HG03571 (cell line): Measurements from ENCODE around the gene PROM2.
"Not testable (repeated sequence)": the region's sequence is repeated elsewhere in the genome, so short reads cannot be mapped to it uniquely, and the experiment has no call there.

Experiments
- ATAC-seq: cut with Tn5 transposase; IDR thresholded peaks from one replicate; pipeline ENCODE4 v1.9.1; 2021; ENCODE audit not compliant: unreplicated experiment

Gene PROM2, protein sequence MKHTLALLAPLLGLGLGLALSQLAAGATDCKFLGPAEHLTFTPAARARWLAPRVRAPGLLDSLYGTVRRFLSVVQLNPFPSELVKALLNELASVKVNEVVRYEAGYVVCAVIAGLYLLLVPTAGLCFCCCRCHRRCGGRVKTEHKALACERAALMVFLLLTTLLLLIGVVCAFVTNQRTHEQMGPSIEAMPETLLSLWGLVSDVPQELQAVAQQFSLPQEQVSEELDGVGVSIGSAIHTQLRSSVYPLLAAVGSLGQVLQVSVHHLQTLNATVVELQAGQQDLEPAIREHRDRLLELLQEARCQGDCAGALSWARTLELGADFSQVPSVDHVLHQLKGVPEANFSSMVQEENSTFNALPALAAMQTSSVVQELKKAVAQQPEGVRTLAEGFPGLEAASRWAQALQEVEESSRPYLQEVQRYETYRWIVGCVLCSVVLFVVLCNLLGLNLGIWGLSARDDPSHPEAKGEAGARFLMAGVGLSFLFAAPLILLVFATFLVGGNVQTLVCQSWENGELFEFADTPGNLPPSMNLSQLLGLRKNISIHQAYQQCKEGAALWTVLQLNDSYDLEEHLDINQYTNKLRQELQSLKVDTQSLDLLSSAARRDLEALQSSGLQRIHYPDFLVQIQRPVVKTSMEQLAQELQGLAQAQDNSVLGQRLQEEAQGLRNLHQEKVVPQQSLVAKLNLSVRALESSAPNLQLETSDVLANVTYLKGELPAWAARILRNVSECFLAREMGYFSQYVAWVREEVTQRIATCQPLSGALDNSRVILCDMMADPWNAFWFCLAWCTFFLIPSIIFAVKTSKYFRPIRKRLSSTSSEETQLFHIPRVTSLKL

DNA sequence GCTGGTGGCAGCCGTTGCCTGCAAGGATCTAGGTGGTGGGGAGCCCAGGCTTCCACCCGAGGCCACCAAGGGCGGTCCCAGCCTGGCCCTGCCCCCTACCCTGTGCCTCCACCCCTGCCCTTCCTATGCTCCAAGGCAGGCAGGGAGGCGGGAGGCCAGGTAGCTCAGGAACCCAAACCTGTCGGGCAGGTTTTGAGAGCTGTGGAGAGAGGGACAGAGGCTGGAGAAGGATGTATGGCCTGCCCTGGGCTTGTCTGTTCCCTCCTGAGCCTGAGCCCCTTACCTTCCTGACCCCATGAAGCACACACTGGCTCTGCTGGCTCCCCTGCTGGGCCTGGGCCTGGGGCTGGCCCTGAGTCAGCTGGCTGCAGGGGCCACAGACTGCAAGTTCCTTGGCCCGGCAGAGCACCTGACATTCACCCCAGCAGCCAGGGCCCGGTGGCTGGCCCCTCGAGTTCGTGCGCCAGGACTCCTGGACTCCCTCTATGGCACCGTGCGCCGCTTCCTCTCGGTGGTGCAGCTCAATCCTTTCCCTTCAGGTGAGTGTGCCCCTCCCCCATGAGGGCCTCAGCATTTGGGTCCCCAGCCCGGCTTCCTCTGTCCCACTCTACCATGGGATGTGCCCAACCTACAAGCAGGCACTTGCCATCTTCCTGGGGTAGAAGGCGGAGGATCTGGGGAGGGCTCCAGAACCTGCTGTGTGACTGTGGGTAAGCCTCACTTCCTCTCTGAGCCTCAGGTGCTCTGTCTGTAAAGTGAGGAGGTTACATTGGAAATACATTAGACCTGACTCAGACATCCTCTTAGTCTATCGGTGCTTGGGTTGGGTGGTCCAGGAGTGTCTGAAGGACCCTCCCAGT lies at the start of gene PROM2:
TSS of gene PROM2 (plus strand) at position 159 of the 860 bp plus-strand sequence. CDS start at position 296, 137 bp downstream.
- ATAC-seq: no peak

DNA sequence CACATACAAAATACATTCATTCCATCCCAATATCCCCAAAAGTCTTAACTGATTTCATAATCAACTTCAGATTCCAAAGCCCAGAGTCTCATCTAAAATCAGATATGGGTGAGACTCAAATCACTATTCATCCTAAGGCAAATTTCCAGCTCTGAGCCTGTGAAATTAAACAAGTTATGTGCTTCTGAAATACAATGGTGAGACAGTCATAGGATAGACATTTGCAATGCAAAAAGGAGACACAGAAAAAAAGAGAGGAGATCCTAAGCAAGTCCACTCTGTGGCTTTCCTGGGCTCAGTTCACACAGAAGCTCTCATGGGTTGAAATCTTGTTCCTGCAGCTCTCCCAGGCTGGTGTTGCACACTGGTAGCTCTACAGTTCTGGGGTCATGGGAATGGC lies 48.6 kb upstream of the PROM2 start:
- no peak for ATAC-seq

DNA sequence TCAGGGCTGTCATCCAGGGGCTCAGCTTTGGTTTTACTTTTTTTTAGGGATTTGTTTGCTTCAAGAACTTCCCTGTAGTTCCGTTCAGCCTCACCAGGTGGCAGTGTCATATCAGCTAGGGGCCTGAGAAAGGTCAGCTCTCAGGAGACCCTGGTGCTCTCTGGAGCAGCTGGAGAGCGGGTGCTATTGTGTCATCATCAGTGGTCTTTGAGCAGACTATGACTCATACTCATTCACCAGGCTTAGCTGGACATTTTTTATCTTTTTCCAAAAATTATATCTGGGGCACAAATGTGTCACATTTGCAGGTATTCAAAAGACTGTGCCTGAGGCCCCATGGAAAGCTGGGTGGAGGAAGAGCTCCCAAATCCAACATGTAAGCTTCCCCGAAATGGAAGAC lies 42.5 kb upstream of the PROM2 start:
- ATAC-seq: no peak

DNA sequence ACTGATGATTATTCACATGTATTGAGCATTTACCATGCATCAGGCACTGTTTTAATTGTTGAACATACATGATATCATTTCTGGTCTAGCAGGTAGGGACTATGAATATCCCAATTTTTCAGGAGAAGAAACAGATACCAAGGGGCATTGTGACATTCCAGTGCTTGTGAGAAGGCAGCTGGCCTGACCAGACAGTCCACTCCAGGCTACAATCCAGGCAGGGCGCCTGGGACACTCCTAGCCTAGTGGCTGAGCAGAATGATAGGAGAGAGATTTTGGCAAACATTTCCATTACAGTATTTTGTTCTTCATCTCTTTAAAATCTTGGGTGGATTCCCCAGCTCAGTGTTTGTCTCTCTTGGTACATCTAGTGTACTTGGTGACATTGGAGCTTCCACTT lies 42.0 kb upstream of the PROM2 start:
- no peak for ATAC-seq

DNA sequence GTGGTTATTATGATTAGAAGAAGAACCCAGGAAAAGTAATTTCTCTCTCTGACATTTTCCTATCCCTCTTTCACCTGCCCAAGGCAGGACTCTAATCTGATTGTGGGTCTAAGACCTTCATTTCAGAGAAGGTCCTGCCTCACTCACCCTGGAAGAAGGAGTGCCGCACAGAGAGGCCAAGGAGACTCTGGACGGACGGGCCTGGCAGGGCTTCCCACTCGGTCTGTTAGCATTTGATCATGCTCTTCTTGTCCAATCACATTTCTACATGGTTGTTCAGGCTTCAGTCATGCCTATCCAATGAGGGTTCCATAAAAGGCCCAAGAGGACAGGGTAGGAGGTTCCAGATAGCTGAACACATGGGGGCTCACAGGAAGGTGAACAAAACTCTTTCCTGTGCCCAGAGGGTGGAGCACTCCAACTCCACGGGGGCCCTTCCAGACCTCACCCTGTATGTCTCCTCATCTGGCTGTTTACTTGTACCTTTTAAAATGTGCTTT lies 39.9 kb upstream of the PROM2 start:
- ATAC-seq: no peak

DNA sequence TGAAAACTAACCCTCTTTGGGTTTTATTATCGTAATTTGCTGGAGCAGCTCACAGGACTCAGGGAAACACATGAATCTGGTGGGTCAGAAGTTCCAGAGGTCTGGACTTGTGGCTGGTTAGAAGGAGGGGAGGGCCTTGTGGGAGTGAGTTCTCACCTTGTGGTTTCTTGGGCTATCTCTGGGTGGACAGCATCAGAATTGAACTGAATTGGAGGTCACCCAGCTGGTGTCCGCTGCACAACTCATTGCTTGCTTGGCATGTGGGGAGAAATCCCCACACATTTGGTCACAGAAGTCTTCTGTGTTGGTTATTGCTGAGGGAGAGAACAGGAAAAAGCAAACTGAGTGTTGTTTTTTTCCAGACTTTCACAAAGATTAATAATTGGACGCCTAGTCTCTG lies 39.4 kb upstream of the PROM2 start:
- ATAC-seq: no peak

DNA sequence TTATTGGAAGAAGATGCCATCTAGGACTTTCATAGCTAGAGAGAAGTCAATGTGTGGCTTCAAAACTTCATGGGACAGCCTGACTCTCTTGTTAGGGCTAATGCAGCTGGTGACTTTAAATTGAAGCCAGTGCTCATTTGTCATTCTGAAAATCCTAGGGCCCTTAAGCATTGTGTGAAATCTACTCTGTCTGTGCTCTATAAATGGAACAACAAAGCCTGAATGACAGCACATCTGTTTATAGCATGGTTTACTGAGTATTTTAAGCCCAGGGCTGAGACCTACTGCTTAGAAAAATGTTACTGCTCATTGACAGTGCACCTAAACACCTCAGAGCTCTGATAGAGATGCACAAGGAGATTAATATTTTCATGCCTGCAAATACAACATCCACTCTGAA lies 36.1 kb upstream of the PROM2 start:
- no peak for ATAC-seq

DNA sequence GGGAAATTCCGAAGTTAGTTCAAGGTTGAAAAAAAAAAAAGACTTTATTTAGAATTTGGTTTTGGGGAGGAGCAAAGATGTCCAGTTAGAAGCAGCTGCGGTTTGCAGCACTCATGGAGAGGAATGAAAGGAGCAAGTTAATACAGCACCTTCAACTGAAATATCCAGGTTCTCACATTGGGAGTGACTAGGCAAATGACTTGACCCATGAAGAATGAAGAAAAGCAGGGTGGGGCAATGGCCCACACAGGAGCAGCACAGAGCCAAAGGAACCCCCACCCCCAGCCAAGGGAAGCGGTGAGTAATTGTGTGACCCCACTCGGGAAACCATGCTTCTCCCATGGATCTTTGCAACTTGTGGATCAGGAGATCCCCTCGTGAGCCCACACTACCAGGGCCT lies 34.2 kb upstream of the PROM2 start:
- no peak for ATAC-seq

DNA sequence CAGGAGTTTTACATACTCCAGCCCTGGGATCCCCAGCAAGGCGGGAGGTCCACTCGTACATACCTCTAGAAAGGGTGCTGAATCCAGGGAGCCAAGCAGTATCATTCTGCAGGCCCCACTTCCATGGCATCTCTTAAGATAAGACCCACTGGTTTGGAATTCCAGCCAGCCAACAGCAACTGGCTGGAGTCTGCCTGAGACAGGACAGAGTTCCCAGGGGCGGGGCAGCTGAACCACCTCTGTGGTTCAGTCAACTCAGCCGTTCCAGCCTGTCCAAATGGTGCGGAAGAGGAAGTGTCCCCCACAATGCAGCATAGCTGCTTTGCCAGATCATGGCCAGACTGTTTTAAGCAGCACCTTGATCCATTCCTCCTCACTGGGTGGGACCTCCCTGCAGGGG lies 33.7 kb upstream of the PROM2 start:
- no peak for ATAC-seq

DNA sequence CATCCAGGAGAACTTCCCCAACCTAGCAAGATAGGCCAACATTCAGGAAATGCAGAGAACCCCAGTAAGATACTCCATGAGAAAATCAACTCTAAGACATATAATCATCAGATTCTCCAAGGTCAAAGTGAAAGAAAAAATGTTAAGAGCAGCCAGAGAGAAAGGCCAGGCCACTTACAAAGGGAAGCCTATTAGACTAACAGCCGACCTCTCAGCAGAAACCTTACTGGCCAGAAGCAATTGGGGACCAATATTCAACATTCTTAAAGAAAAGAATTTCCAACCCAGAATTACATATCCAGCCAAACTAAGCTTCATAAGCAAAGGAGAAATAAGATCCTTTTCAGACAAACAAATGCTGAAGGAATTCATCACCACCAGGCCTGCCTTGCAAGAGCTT lies 32.2 kb upstream of the PROM2 start:
- ATAC-seq: not testable (repeated sequence)

DNA sequence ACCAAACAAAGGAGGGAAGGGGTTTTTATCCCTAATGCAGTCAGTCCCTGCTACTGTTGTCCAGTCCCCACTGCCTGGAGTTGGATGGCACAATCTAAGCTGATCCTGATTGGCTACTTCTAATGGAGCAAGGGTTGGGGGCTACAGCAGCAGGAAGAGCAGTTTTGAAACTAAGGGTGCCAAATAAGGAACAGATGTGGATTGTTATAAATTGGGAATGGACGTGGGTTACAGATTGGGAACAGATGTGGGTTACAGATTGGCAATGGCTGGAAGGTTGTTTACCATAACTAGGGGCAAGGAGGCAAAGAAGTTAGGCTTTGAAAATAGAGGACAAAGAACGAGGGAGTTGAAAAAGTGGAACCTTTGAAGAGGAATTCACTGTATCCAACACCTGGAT lies 16.0 kb upstream of the PROM2 start:
- ATAC-seq: no peak

DNA sequence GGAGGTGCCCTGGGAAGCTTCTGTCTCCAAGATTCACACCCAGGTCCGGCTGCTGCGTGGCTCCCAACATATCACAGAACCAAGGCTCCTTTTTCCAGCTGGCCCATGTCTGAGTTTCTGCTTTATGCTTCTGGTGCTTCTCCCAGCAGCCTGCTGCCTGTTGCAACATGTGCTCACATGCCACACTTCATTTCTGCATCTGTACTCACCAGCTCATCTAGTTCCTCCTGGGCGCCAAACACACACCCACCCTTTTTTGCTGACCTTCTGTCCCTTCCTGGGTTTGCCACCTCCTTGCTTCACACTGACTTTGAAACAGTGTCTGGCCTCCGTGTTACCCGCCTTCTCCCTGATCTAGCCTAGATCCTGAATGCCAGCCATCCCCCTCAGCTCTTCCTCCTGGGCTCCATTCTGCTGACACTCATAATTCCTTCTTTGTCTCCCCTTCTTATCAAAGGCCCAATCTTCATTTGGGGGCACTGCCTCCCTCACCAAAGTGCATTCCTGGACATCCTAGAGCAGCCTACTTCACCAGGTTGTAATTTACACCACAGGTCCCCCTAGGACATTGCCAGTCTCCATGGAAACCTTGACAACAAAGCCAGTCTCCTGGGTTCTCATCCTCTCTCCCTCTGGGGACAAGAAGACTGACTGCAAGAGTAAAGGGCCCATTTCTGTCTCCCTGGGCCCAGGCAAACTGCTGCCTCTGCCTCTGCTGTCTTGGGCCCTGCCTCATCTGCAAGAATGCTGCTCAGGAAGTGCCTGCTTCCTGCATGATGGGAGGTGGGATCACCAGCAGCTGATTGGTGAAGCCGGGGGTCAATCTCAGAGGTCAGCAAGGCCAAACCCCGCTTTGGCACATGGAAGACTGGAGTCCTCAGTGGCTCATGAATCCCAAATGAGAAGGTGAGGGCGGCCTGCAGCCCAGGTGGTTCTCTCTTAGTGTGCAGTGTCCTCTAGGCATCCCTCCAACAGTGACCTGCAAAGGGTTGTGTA lies 13.9 kb upstream of the PROM2 start:
- ATAC-seq: no peak

DNA sequence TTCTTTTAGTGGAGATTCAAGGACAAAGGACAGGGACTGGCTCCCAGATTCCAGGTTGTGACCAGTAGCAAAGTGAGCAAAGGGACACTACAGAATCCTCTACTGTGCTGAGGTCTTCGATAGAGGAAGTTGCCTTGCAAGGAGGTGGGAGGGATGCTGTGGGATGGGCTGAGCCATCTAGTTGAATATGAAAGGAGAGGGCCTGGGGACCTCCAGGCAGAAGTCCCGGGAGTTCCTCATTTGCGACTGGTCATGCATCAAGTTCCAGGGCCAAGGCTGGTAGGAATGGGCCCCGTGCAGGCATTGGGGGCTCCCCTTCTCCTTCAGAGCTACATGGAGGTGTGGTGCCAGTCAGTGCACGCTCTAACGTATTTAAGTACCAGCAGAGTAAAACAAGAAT lies 12.6 kb upstream of the PROM2 start:
- ATAC-seq: no peak

DNA sequence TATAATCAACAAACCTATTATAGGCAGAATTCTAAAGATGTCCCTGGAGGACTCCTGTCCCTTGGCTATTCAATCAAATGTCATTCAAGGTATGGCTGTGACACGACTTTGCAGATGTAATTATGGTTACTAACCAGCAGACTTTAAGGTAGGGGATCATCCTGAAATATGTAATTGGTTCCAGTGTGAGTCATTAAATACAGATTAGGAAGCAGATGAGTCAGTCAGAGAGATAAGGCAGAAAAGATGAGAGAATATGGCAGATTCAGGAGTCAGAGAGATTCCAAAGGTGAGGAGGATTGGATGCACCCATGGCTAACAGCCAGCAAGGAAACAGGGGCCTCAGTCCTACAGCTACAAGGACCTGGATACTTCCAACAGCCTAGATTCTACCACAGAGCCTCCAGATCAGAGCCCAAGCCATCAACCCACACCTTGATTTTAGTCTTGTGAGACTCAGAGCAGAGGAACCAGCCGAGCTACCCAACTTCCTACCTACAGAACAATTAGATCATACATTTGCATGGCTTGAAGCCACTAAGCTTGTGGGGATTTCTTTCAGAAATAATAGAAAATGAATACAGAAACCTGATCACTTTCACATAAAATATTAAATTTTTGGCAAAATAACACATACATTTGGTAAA lies 11.2 kb upstream of the PROM2 start:
- ATAC-seq: no peak

DNA sequence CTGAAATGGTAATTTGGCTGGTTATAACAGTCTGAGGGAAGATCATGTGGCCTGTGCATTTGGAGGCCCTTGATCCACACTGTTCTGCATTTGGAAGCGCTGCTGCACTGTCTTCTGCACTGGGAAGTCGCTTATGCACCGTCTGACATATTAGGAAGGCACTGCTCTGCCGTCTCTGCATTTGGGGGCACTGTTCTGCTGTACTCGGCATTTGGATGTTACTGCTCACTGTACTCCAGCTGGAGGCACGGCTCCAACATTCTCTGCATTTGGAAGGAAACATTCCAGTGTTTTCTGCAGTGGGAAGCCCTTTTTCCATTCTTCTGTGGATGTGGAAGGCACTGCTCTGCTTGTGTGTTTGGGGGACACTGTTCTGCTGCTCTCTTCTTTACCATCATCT lies 9.6 kb upstream of the PROM2 start:
- no peak for ATAC-seq

DNA sequence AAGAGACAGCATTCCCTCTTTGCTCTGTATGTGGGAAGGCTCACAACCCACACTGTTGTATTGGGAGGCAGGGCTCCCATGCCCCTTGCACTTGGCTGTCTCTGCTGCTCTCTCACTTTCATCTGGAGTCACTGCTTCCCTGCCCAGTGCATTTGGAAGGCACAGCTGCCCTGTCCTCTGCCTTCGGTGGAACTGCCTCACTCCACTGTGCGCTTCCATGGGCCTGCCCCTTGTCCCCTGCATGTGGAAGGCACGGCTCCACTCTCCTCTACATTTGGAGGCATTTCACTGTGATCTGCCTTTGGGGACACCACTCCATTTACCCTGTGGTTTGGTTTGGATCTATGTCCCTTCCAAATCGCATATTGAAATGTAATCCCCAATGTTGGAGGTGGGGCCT lies 9.1 kb upstream of the PROM2 start:
- ATAC-seq: no peak

DNA sequence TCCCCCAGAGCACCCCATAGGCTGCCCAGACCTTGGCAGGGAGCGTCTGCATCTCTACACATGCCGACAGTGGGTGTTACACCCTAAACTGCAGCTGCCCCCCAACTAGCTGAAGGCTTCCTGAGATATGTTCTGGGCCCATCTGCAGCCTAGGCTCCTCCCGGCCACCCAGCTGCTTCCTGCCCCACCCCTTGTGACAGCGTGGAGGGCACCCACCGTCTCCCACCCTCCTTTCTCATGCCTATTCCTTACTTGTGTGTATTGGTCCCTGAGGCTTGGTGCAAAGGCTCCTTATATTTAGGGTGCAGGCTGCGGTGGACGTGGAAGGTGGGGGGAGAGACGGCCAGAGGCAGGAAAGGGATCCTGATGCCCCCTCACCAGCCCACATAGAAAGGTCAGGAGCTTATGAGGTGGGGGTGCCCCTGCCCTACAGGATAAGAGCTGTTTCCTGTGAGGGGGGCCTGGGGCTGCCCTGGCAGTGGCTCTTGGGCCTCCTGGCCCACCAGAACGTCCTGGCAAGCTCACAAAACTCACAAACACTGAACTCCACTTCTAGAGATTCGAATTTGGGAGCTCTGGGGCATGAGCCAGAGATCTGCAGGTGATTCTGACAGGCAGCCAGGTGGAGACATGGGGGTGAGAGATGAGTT lies 7.3 kb upstream of the PROM2 start:
- ATAC-seq: no peak

DNA sequence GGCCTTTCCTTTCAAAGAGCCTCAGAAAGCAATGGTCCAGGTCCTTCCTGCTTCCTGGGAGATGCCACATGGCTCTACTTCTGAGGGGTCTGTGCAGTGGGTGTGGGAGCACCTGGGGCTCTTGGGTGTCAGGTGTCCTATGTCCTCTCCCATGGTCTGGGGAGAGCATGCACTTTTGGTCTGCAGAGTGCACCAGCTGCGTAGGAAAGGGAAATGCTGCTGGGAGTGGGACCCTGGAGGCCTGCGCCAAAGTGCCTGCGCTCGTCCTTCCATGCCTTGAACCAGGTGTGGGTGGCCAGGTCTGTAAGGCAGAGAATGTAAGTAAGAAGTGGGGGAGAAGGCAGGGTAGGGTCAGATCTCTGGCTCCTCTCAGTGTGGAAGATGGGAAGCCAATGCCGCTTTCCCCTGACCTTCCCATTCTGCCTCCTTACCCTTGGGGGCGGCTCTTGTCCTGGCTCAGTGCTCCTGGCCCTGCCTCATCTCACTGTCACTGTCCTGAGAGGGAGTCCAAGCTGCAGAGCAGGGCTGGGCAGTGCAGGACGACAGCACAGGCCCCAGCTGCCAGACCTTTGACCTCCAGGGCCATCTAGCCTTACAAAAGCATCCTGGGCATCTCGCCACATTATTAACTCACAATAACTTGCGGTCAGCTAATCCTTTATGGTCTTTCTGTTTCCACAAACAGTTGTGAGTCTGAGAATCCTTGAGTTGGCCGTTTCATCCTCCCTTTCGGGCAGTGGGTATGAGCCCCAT lies 6.6 kb upstream of the PROM2 start:
- ATAC-seq: no peak
